Occipital lobe (tissue), 2 donors: ENCODE data around the gene KCTD5. TPM values are rescaled to one million over a fixed set of nuclear protein-coding genes. Genes with fewer than 3 reads are reported as not detected.
"Not testable (repeated sequence)": the region's sequence is repeated elsewhere in the genome, so short reads cannot be mapped to it uniquely, and the experiment has no call there.

ENCODE experiments used
- DNase-seq: peaks from one replicate; lab custom pipeline; 2025; lab: John Stamatoyannopoulos, UW
- total RNA-seq: library from RNA; depleted of rRNA; stranded (reverse); fragments of >200 nt; gene quantifications from one replicate; pipeline ENCODE4 v1.2.3, GENCODE V29; 2014

Gene KCTD5
- total RNA-seq, 1 donor from 2014 or later = 20.9 TPM

- not testable (repeated sequence) for DNase-seq
Measured at GRCh38 chr16:2721634-2722173, 39.4 kb downstream of the KCTD5 start.

GRCh38 chr16:2724088-2724676, 41.9 kb downstream of the KCTD5 start:
- no peak for DNase-seq

GRCh38 chr16:2724816-2725348, 42.6 kb downstream of the KCTD5 start:
- no peak for DNase-seq

DNA sequence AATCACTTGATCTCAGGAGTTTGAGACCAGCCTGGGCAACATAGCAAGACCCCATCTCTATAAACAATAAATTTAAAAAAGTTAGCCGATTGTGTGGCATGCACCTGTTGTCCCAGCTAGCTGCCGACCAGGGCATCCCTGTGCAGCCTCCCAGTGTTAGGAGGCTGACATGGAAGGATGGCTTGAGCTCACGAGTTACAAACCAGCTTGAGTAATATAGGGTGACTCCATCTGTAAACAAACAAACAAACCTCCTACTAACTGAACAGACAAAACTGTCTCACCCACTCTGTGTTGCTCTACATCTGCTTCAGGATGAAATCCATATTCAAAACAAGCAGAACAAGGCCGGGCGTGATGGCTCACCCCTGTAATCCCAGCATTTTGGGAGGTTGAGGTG, 44.6 kb downstream of the KCTD5 start:
- DNase-seq = no peak

DNA sequence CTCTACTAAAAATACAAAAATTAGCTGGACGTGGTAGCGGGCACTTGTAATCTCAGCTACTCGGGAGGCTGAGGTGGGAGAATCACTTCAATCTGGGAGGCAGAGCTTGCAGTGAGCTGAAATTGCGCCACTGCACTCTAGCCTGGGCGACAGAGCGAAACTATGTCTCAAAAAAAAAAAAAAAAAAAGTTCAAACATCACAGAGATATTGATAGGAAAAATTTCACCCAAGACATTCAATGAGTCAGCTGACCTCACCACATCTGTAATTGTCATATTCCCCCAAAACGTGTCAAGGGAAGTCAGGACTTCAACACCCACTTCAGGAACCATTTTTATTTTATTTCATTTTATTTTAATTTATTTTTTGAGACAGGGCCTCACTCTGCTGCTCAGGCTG, 45.7 kb downstream of the KCTD5 start:
- DNase-seq = no peak

DNA sequence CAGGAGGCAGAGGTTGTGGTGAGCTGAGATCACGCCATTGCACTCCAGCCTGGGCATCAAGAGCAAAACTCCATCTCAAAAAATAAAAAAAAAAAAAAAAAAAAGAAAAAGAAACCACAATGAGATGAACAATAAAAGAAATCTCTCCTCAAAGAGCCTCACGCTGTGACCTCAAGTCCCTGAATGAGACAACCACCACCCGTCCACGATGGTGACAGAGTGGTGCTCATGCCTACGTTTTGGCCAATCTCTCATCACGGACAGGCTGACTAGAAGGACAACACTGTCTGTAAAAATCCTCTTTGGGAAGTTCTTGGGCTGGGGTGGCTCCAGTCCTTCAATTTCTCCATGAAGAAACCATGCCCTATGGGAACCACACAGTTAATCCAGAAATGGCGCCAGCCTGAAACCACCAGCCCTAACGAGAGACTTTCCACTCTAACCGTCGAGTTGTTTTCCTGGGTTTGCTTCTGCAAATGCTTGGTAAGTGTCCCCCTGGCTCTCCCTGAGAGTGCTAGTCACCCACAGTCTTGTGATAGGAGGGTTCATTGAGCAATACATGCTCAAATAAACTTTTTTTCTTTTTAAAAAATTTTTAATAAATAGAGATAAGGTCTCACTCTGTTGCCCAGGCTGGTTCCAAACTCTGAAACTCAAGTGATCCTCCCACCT, 52.7 kb downstream of the KCTD5 start:
- DNase-seq = no peak

DNA sequence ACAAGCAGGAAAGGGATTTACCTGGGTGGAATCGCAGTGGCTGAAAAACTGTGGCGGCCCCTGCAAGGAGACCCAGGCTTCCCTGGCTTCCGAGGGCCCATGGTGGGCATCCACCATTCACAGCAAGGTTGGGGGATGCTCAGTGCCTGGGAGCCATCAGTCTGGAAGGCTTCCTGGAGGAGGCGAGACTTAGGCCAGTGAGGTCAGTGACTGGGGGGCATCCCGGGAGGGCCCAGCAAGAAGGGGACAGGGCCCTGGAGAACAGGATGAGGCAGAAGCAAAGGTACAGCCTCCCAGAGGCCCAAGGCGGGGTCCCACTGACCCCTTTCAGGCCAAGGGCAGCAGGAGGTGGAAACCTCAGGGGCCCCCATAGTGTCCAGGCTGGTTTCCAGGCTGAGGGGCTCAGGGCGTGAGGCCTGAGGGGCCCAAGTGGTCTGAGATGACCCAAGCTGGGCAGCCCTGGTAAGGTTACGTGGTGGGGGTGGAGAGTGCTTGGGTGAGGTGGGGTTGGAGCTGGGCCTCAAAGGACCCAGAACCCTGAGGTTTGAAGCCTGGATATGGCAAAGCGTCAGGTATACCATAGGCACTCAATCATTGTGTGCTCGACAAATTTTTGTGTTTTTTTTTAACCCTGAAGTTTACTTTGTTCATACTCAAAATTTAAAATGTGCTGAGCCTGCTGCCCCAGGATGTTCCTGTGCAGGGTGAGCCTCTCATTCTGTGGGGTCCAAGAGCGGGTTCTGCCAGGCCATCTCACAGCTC, 54.3 kb downstream of the KCTD5 start:
- no peak for DNase-seq

DNA sequence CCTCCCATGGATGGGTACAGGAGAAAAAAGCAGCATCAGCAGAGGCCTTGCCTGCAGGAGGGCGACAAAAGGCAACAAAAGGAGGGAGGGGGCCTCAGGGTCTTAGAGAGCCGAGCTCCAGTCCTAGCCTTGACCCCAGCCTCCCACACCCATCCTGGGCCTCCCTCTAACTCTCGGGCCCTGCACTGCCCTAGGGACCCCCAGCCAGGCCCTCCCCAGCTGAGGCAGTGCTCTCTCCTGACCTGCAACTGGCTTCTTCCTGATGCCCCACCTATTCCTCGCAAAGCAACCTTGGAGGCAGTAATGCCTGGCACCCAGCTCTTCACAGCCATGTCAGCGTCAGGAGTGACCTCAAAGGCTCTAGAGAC, 54.9 kb downstream of the KCTD5 start:
- DNase-seq = no peak

GRCh38 chr16:2737895-2738418, 55.6 kb downstream of the KCTD5 start:
- DNase-seq = no peak

- DNase-seq = no peak
Measured at GRCh38 chr16:2738615-2739014, 56.3 kb downstream of the KCTD5 start.

DNA sequence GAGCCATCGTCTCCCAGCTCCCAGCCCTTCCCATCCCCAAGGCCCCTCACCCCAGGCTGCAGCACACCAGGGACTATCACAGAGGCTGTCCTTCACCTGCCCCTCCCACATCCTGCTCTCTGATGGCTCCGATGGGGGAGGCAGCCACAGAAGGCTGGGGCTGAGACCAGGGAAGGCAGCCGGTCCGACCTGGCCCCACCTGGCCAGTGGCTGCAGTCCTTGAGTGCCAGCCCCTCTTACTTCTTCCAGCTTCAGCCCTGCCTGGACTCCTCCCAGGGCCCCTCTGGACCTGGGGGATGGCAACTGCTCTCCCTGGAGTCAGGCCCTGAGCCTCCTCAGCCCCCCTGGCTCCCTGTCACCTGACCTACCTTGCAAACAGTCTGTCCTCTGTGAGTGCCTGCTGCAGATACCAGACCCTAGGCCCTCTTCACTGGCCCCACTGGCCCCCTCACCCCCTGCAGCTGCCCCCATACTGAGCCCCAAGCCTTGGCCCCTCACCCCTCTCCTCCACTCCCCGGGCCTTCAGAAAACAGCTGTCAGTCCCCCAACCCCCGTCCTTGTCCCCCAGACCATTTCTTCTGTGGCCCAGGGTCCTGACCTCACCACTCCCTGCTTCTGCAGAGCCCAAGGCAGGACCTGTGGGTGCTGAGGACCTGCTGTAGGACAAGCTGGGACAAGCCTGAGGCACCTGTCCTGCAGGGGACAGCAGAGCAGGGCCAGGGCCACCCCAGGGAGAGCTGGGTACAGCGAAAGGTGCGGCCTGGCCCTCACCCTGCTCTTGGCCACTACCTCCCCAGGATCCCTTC, 57.5 kb downstream of the KCTD5 start:
- no peak for DNase-seq

GRCh38 chr16:2740476-2740875, 58.2 kb downstream of the KCTD5 start:
- DNase-seq = no peak

GRCh38 chr16:2741168-2741567, 58.8 kb downstream of the KCTD5 start:
- no peak for DNase-seq

DNA sequence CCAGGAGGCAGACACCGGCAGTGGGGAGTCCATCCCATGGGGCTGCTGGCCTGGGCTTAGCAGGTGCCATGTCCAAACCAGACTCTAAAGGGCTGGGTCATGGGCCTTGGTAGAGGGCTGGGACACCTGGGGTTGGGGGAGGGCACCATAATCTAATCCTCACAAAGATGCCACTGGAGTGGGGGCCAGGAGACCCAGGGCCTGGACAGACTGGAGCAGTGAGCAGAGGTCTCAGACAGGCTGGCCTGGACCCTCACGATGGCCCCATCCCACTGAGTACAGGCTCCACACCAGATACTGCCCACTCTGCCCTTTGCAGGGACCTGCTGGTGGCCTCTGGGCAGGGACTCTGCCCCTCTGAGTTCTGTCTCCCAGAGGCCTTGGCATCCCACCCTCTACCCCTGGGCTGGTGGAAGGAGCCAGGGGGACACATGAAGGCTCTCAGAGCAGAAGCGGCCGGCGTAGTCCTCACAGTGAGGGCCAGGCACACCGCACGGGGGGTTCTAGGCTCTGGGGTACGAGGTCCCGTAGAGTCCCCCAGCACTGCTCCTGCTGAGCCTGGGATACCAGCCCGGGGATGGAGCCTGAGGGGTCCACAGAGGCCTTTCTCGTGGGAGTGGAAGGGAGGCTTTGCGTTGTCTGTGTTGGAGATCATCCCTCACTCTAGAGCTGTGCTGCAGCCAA, 60.1 kb downstream of the KCTD5 start:
- no peak for DNase-seq

DNA sequence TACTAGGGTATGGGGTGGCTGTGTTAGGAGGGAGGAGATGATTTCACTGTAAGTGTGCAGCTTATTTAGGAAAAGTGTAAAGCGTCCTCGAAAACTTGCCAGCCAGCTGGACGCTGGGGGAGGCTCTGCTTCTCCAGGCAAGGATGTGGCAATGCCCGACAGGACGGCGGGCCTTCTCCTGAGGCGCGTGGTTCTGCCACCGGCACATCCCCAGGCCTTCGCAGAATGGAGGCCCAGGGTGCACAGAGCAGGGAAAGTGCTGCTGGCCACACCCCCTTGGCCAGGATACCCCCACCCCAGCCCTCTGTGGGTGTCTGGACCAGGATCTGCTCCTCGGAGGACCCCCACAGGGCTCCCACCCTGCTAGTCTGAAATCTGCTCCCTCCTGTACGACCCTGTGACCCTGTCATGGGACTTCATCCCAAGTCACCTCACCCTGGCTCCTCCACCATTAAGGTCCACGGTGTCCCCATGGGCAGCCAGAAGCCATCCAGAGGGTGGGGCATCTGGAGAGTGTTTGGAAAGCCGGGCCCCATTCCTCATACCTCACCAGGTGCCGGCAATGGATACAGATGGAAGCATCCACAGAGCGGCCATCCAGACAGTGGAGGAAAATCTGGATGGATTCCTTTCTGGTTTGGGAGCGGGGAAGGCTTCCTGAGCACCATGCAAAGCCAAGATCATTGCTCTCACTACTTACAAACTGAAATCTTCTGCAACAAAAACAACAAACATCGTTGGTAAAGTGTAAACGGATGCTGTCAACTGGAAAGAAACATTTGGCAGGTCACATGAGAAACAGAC, 60.9 kb downstream of the KCTD5 start:
- no peak for DNase-seq

DNA sequence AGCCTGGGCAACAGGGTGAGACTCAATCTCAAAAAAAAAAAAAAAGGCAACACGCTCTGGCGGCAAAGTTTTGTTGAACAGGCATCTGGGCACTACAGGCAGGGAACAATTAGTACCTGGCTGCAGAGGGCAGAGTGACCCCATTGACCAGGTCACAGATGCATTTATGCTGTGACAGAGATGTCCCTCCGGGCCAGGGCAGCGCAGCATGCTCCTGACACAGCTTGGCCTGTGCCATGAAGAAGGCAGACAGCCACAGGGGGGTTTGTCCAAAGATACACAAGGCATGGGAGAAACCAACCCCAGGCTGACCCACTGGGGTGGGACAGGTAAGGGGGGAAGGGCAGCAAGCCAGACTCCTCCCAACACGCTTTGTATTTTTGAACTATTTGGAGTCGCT, 62.4 kb downstream of the KCTD5 start:
- DNase-seq = no peak

- DNase-seq = no peak
Measured at GRCh38 chr16:2745116-2745890, 63.0 kb downstream of the KCTD5 start.

GRCh38 chr16:2745961-2746360, 63.6 kb downstream of the KCTD5 start:
- no peak for DNase-seq
